Measurements from ENCODE around the gene NOL4L.
"Not testable (repeated sequence)": the region's sequence is repeated elsewhere in the genome, so short reads cannot be mapped to it uniquely, and the experiment has no call there.

The NOL4L gene

DNA sequence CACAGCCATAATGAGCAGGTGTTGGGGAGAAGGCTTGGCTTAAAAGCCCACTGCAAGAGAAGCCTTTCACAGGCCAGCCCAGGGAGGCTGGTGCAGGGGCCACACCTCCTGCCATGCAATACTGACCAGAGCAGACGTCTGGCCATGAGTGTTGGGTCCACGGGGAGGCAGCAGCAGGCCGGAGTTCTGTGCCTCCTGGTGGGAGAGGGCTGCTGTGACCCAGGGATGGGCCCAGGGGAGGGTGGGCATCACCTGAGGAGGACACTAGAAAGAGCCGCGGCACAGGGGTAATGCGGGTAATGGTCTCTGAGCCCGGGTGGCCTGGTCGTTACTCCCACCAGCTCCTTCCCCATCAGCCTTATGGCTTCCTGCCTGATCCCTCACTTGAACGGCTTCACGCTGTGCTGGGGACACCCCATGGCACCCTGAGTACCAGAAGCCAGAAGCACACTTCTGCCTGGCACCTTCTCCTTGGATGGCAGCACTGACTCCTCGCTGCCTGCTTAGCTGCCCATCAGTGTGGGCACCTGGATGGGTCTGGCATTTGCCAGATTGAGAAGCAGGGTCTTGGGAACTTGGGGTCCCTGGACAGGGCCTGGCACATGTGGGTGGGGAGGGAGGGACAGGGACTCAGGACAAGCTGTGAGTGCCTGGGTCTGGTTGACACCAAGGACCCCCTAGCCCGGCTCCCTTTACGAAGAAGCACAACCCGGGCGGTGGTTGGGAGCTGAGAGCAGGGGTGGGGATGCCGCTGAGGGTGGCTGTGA is 118.2 kb downstream of the NOL4L start:
- DNase-seq = no peak

DNA sequence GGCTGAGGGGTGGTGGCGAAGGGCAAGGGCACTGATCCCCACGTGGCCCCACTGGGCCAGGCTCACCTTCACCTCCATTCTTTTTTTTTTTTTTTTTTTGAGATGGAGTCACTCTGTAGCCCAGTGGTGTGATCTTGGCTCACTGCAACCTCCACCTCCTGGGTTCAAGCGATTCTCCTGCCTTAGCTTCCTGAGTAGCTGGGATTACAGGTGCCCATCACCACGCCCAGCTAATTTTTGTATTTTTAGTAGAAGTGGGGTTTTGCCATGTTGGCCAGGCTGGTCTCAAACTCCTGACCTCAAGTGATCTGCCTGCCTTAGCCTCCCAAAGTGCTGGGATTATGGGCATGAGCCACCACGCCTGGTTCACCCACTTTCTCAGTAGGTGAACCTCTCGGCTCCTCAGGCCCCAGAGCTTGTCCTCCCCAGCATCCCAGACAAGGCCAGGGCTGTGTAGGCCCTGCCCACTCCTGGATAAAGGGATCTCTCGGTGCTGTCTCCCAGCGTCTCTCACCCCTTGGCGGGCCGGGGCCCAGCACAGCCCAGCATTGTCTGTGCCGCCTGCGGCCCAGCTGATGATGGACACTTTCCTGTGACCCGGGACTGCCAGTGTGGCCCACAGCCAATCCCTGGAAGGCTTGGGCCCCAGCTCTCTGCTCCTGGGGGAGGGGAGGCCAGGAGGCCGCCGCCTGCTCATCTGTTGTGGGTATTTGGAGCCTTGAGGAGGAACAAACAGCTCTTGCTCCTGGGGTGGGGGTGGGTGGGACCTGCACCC is 119.0 kb downstream of the NOL4L start:
- DNase-seq = not testable (repeated sequence)

DNA sequence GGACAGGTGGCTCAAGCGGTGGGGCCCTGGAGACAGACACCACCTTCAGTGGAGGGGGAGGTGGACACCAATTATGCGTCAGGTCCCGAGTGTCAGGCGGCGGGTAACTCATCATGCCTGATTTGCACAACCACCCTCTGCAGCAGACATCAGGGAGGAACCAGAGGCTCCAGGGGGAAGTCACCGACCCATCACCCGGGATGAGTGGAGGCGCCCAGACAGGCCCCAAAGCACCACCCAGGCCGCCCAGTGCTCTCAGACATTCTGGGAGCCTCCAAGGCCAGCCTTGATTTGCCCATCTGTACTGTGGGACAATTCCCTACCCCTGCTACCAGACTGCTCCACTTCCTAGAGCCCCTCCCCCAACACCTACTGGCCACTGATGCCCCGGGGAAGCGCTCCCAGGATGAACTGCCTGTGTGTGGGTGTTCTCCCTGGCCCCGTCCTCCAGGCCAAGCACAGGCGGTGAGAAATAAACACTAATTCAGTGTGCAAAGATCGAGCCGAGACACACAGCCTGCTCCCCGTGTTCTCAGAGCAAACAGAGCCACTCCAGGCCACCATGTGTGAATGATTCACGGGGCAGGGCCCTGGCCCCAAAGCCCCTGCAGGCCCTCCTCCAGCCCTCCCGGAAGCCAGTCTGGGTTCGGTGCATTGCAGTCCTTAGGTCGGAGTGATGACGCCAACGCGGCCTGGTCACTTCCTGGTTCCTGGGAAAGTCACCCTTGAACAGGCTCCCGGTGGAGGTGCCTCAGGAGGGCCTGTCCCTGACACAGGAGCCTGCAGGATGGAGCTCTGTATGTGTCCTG is 119.8 kb downstream of the NOL4L start:
- peak; percentile 92 for DNase-seq

DNA sequence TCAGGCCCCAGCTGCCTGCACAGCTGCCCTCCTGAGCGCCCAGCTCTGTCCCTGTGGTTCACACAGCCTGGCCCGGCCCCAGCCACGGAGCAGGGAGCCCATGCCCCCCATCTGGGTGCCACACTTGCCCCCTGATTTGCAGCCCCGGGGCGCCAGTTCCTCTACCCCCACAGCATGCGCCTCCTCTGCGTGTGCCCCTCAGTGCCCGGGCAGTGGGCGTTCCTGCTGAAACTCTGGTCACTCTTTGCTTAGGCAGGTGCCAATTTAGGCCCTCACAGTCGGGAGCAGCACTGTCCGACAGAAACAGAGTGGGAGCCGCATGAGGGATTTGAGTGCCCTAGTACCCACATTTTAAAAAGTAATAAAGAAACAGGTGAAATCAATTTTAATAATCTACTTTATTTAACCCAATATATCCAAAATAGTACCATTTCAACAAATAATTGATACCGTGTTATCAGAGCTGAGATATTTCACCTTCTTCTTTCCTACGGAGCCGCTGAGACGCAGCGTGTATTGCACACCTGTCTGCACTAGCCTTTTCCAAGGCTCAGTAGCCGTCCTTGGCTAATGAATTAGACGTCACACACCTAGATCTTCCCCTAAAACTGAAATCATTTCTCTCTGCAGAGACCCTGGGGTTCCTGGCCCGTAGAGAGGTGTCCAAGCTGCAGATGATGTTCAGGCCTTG is 120.6 kb downstream of the NOL4L start:
- no peak for DNase-seq

DNA sequence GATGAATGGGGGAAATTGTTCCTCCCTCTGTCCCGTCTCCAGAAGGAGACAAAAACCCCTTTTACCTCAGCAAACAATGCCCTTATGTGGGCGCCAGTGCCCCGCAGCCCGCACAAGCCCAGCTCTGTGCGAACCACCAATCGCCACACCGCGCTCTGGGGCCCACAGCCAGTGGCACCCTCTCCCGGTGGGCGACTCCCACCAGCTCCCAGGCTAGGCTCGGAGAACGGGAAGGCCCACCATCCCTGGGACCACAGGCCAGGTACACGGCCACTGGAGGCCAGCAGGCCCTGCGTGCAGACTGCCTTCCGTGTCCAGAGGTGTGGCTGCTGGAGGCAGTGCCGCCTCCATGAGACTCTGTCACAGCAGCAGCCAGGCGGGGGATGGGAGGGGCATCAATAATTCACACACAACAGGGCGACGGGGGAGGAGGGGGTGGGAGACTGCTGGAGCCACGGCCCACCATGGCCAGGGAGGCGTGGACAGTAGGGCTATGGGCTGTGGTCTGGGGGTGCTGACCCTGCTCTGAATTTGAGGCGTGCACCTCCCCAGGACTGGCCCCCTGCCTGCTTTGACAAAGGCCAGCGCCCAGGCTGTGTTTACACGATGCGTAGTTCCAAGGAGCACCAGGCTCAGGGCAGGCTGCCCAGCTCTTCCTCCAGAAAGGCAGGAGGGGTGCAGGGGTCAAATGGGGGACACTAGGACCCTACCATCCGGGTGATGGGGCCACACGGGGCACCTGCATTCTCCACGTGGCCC is 121.3 kb downstream of the NOL4L start:
- no peak for DNase-seq

DNA sequence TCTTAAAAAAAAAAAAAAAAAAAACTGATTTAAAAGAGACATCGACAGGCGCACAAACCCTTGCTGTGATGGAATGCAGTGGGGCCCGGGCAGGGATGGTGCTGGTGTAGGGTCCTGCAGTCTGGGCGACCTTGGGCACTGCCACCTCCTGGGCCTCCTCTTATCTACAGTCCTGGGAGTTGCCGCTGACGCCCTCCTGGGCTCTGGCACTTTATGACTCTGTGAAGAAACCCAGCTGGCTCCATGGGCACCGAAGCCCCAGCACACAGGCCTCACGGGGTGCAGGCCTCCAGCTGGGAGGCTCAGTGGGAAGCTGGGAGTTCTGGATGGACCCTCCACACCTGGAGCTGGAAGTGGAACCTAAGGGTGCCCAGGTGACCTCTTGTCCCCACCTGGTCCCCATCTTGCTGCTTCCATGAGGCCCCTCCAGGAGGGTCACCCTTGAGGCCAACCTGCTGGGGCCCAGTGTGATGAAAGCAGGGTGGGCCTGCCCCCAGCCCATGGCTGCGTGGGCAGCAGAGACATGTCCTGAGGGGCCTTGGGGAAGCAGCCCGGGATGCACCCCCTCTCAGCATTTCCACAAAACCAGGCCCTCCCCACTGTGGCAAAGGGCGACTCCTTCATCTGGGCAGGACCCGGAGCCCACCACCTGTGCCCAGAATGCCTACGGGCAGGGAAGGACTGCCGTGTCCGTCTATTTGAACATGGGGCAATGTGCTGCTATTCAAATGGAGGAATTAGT is 122.1 kb downstream of the NOL4L start:
- DNase-seq = no peak

DNA sequence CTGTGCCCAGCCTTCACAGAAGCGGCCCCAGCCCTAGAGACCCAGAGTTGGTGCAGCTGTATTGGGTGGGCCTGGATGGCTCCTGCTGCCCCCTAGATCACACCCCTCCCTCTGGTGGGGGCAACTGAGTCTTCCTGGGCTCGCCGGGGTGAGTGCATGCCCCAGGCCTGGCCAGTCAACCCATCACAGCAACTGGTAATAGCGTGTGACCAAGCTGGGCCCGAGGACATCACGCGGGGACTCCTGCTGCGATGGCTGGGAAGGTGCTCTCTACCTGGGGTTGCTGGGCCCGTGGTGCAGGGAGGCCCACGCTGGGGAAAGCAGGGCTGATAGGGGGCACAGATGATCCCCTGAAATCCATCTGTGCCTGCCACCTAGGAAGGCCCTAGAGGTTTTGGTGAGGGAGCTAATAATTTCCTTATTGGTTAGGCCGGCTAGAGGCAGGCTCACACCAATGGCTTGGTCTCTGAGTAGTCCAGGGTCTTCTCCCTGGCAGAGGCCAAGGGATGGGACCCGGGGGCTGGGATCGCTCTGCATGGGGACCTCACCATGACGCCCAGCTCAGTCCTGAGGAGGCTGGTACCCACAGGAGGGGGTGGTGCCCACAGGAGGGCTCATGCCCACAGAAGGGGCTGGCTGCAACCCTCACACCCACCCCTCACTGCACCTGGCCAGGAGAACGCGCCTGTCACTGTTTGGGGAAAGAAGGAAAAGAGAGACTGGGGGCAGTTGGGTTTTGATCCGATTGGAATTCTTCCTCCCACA is 123.1 kb downstream of the NOL4L start:
- no peak for DNase-seq

DNA sequence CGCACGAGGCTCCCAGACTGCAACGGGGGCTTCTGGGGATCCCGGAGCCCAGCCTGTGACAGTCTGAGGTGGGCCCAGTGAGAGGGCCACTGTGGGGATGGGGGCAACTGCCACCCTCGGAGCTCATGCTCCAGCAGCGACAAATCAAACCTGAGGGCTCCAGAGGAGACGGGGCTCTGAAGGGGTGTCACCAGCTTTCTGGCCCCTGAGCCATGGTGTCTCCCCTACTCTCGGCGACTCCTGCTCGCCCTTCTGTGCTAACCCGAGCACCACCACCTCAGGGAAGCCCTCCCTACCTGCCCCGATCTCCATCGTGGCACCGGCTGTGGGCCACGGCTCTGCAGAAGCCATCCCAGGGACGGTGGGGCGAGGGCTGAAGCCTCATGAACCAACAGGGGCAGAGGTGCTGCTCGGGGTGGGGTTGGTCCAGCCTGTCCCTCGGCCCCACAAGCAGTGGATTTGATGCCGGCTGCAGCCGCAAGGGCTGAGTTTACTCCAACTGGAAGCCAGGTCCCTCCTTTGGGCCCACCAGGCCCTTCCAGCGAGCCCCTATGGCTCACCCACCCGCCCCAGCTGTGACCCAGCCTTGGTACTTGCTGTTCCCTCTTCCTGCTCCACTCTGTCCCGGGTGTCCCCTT is 124.3 kb downstream of the NOL4L start:
- no peak for DNase-seq

DNA sequence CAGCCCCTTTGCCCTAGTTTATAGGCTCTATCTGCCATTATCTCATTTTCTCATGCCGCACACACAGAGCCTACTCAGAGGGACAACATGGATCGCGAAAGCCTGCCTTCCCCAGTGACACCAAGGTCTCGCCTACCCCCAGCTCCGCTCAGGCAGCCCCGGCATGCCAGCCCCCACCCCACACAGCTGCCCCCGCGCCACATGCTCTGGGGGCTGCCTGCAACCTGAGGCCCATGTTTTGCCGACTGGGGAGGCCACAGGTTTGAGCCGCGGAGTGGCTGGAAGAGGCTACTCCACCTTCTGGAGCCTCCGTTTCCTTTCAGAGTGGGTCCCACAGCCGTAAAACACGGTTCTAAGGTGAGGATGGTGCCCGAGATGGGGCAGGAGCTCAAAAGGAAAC is 124.9 kb downstream of the NOL4L start:
- DNase-seq = no peak

DNA sequence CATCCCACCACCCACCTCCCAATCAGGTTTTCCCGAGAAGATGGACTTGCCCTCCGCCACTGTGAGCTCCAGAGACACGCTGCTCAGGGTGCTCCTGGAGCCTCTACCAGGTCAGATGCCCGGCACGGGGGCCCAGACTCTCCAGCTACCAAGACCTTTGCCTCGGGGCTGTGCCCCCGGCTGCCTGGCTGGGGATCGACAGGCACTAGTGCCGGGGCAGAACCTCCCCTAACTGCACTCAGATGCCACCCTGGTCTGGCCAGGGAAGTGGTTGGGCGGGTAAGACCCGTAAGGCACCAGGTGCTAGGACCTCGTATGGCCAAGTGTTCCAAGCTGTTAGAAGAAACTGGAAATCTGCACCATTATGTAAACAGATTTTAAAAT is 126.3 kb downstream of the NOL4L start:
- no peak for DNase-seq

DNA sequence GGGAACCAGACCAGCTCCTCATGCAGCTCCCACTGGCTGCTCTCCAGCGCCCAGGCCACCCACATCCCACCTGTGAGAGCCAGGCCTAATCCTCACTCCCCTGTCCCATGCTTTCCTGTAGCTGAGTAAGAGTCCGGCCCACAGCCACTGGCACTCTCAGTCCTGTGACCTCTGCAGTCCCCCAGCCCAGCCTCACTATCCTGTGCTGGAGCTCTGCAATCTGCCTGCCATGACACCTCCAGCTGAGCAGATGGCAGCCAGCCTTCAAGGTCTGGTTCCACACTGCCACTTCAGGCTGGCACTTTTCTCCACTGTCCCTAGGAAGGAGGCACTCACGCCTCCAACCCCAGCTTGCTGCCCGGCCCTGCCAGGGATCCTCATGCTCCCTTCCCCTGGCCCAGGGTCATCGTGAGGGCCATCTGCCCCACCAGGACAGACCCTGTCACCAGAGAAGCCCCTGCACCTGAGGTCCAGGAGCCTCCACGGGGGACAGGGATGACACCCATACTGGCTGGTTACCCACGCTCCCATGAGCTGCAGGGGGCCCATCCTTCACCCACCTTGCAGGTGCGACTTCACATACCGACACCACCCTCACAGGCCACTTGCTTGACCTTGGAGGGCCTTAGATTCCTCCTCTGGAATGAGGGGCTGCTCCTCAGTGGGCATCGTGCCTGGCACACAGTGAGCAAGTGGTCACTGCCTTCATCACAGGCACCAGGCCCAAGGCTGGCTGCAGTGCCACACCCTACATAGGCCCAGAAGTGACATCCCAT is 126.9 kb downstream of the NOL4L start:
- DNase-seq = no peak

DNA sequence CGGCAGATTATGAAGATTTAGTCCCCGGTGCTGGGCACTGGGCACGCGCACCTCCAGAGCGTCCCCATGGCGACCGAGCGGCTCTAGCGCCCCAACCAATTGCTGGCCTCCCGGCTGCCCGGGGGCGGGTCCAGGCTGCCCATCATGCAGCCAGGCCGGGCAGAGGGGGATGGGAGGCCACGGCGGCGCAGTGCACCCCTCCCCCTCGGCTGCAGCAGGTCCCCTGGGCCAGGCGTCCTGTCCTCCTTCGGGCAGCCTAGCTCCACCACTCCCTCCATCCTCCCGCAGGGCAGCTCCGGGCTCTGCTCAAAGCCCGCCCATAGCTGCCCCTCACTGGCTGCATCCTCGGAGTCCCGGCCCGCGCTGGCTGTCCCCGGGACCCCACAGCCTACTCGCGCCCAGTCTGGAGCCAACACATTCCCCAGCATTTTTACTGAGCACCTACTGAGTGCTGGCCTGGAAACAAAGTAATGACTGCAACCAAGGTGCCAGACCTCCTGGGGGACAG is 127.6 kb downstream of the NOL4L start:
- peak; percentile 79 for DNase-seq

DNA sequence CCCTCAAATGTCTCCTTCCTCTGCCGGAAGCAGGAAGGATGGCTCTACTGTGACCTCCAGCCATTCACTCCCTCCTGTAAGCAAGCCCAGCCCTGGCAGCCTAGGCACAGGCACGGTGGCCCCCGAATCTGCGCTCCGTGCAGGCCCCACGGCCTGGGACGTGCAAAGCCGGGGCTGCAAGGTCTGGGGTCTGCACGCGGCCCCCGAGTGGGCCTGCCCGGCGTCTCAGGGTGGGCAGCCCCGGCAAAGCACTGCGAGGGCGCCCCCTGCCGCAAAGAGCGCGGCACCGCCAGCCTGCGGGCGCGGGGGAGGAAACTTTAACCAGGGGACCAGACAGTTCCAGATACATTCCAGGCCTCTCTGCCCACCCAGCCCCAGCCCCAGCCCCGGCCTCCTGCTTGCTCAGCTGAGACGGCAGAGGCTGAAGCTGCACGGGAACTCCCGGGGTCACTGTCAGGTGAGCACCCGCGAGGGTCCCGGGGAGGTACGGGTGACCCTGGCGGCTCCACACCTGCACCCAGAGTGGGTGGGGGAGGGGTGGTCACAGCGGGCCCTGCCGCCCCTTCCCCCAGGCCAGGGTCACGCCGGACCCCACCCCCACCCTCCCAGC is 128.2 kb downstream of the NOL4L start:
- peak; percentile 47 for DNase-seq

DNA sequence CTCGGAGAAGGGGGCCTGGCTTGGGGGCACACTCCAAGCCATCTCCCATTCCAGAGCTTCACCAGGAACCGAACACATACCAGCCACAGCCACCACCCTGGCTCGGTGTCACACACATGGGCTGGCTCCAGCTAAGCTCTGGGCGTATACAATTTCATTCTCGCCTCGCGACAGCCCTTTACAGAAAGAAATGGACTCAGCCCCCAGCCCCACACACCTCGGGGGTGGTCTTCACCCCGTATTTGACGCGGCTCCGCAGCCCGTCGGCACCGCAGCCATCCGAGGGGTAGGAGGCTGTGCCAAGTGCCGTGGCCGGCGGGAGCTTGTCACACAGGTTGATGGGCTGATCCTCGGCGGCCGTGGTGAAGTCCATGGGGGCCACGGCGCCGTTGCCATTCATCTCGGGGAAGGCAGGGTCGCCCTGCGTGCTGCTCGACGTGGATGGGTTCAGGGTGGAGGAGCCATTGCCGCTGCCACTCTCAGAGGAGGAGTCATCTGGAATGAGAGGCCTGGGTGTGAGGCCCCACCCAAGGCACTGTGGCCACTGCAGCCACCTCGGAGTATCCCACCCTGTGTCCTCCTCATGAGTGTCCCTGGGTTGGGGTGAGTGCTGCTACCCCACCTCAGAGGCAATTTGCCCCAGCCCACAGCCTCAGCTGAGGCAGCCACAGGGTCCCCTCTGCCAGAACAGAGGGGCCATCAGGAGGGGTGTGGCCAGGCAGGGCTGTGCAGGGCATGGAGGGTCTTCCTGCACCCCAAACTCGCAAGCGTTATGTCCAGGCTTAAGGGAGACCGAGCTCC is 129.0 kb downstream of the NOL4L start:
- DNase-seq = no peak

DNA sequence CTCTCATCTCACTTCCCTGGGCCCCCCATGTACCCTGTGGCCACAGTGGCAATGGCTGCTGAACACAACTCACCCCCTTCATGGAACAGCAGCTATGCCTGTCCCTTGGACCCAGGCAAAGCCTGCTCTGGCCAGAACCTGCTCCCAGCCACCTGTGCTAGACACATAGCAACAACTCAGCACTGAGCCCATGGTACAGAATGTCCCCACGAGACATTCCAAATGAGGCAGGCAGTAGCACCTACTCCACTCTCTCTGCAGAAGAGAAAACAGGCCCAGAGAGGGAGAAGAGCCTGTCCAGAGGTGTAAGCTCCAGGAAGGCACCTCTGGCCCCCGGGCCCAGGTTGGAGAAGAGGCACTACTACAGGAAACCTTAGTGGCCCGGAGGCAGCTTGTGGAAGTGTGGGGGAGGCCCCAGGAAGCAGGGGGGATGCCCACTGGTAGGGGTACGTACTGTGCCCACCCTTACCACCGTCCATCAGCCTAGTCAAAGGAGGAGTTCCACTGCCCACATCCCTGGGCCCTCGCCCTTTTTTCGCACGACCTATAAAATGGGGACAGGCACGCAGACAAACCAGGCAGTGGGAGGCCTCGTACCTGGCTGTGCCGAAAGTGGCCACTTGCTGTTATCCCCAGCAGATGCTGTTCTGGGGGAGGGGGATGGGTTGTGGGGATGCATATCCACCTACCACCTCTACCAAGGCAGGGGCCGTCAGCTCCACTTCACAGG is 129.8 kb downstream of the NOL4L start:
- no peak for DNase-seq

DNA sequence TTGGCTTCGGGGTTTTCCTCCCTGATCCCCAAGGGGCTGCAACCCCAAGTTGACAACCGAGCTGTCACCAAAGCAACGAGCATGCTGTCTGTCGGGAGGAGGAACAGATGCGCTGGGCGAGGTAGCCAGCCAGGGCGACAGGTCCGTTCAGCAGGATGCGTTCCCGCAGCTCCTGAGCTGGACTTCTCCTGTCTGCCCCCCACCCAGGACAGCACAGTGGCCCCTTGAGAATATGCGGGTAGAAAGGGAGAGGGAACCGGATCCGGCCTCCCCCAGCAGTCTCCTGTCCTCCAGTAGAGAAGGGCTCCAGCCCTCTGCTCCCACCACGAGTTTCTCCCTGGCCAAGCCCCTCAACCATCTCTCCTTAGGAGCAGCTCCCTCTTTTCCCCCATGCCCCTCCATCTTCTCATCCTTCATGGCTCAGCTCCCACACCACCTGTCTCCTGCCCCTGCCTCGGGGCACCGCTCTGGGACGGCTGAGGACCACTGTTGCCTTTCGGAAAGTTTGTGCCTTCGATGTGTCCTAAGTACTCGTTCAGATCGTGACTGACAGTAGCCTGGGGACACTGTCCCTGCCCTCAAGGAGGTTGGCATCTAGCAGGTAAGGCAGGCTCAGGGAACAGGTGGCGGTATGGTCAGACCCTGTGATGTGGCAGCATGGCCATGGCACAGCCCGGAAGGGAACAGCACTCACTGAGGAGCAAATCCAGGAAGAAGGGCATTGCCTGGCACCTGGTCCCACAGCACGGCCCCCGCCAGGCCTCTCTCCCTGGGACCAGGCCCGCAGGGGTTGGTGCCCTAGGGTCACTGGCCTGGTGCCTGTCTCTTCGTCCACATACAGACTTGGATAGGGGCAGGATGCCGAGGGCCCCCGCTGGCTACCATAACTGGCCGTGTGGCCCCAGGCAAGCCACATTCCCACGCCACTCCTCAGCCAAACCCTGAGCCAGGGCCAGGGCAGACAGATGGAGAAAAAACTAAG is 130.7 kb downstream of the NOL4L start:
- DNase-seq = no peak
